CD4-positive, alpha-beta T cell treated with Interleukin-6 at 100 ng/mL for 8 hours (primary cell): ENCODE results near the gene DTX3.
A peak's percentile ranks its signal among the peaks of the same experiment; 100 is the strongest.
"Not testable (repeated sequence)": the region's sequence is repeated elsewhere in the genome, so short reads cannot be mapped to it uniquely, and the experiment has no call there.

ENCODE experiments used
- DNase-seq: peaks from one replicate; pipeline ENCODE4 v3.0.0-alpha.2; 2020; ENCODE audit warnings: mixed read lengths, low spot score

Gene DTX3

DNA sequence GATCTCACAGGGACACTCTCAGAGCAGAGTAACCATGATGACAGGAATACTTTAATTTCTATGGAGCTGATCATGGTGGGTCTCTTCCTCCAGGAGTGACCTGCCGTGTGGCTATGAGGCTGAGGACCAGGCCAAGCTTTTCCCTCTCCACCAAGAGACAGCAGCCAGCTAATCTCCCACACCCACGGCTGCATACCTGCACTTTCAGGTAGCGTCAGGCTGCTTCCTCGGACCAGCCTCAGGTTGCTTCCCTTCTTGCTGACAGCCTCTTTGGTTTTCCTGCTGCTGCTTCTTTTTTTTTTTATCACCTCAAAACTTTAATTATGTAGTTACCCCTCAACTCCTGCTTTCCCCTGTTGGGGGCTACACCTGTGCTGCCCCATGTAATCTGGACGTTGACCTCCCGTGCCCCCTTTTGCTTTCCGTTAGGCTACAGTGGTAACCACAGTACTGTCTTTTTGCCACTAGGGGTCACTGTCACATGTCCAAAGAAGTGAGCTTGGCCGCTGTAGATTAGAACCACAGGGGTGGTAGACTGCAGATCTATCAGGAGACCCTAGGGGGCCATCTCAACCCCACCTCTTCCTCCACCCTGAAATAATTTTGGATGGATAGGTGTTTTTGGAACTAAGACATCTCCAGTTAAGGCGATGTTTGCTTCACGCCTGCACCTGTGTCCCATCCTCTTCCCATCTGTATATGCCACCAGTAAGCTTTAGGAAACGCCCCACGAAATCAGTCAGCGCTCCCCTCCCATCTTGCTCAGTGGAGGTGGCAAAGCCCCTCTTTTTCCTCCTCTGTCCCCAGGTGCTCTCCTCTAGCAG lies 21.4 kb upstream of the DTX3 start:
- DNase-seq = peak; percentile 81

DNA sequence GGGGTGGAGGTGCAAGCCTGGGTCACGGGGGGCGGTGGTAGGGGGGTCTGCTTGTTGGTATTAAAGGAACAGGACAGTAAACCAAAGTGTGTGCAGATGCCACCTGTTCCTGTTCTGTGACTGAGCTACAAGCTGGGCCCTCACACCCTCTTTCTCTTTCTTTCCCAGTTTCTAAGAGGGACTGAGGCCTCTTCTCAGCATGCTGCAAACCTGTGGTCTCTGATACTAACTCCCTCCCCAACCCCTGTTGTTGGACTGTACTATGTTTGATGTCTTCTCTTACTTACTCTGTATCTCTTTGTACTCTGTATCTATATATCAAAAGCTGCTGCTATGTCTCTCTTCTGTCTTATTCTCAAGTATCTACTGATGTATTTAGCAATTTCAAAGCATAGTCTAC lies 20.6 kb upstream of the DTX3 start:
- no peak for DNase-seq

- DNase-seq = no peak
These were observed 19.9 kb upstream of the DTX3 start for GRCh38 chr12:57584690-57585089.

DNA sequence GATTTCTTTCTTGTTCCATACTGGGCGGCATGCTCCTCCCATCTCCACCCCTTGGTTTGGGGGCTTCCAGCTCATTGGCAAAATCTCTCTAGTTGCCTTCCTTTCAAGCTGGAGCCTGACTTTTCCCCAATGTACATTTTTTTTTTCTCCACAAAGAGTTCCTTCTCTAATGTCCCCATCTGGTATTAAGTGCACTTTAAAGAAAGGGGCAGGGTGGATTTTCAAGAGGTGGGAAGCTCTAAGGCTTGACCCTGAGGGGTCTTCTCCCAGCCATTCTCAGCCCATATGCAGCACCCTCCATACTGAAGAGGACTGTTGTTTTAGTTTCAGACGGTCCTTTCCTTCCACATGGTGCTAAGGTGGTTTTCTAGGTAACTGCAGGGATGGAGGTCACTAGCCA lies 19.5 kb upstream of the DTX3 start:
- DNase-seq = no peak

DNA sequence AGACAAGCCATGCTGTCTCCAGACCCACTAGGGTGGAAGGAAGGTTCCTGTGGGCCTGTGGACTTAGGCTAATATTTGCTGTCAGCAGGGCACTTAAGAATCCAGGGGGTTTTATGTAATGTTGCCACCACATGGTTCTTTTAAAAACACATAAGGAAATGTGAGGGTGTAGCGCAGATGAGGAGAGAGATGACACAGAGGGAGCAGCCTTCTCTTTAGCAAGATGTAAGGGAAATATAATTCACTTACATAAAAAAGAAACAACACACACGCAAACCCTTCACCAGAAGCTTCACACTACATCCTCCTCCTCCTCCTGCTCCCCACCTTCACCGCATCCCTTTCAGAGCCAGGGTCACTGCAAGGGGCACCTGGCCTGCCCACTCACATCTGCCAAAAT lies 18.5 kb upstream of the DTX3 start:
- no peak for DNase-seq

DNA sequence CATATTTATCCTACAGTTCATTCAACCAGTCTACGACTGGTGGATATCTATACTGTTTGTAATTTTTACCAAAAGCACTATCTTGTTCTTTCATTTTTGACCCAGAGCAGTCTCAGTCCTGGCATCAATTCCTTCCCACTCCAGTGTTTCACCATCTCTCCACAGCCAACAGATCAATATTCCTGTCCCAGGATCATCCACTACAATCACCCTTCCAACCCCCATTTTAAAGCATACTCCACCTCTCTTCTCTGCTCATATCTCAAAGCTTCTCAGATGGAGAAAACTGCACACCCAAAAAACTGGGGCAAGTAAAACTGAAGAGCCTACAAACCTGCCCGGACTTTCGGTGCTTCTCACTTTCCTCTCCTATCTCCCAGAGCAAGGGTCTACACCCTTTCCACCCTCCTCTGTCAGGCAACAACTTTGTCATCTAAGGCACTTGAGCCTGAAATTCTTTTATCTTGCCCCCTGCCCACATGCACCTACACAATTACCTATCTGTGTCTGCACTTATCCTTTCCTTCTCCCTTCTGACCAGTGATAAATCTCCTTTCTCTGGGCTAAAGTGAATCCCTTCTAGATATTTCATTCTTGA lies 17.7 kb upstream of the DTX3 start:
- no peak for DNase-seq

- not testable (repeated sequence) for DNase-seq
These were observed 15.5 kb upstream of the DTX3 start for GRCh38 chr12:57588951-57589610.

GRCh38 chr12:57590479-57590863 lies 14.2 kb upstream of the DTX3 start:
- DNase-seq = no peak

DNA sequence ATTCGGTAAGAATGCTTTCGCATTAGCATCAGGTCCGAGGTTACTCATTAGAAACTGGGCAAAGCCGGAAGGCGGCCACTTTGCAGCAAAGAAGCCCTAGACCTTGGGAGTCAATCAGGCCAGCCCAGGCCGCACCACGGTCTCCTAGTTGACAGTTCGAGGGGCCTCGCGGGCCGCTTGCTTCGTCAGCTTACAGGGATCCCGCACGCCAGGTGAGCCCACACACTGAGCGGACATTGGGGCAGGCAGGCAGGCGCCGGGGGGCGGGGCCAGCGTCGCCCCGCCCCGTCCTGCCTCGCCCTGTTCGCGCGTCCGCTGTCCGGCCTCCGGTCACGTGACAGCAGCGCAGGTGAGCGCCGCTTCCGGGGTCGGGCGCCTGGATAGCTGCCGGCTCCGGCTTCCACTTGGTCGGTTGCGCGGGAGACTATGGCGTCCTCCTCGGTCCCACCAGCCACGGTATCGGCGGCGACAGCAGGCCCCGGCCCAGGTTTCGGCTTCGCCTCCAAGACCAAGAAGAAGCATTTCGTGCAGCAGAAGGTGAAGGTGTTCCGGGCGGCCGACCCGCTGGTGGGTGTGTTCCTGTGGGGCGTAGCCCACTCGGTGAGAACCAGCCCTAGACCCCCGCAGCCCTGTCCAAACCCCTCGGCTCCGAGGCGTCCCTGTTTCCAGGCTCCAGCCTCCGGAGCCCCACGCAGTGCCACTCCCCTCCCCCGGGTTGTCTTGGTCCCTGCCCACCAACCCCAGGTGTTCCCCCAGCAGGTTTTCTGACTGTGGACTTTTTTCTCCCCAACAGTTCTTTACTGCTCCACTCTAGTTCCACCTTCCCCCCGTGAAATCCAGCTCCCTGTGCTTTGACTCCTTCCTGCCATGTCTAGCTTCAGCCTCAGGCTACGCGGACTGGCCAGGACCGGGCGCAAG lies 13.5 kb upstream of the DTX3 start, which contains the start of gene PIP4K2C:
Gene PIP4K2C, plus strand, starts transcription at position 329 of the 918 bp plus-strand sequence. Its CDS starts 98 bp downstream, at position 427.
- DNase-seq = peak; percentile 81

DNA sequence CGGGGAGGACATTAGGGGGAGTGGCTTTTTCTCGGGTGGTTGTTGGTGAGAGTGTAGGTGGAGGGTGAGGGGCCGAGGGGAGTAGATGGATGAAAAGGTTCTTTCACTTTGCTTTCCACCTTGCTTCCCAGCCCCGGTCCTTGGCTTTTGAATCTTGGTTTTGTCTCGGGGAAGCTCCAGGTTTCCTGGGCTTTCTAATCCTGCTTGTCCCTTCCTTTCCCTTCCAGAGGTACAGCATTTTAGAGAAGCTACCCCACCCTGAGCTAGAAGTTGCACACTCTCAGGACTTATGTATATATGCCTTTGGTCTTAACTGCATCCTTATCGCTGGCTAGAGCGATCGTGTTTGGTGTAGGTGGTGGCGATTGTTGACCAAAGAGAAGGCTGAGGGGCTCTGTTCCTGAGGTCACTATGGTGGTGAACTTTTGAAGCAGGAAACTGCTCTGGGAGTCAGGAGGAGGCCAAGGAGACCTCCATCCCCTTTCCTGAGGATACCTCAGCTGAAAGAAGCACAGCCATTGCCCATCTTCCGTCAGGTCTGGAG lies 12.8 kb upstream of the DTX3 start:
- no peak for DNase-seq

- no peak for DNase-seq
These were observed 12.0 kb upstream of the DTX3 start for GRCh38 chr12:57592551-57593165.

GRCh38 chr12:57593187-57593586 lies 11.4 kb upstream of the DTX3 start:
- no peak for DNase-seq

DNA sequence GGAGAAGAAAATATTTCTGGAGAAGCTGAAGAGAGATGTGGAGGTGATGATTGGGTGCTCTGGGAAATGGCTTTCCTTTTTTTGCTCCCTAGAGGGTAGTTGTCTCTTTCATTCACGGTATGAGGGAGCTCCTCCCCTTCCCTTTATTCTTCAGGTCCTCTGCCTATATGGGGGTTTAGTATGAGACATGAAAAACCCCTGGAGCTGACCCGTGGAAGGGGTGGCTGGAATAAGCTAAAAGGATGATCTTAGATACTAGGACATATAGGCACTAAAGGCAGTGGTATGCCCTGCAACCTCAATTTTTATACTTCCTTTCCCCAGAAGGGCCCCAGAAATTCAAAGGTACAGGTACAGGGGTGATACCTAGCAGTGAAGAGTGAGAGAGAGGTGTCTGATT lies 4.2 kb upstream of the DTX3 start:
- no peak for DNase-seq

DNA sequence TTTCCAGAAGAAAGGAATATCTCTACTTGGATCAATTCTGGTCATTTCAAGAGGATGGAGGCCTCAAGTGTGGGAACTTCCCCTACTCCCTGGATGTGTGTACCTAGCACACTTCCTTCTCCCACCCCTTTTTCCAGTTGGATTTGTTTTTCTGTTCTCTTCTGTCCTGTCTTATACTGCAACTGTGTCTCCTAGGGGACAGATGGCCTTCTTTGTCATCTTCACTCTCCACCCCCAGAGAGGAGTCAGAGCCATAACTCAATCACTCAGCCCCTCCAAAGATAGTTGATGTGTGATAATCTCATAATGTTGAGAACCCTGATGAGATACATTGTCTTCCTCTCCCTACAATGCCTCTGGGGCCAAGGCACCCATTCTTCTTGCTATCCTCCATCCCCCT lies 2.1 kb upstream of the DTX3 start:
- DNase-seq = no peak

DNA sequence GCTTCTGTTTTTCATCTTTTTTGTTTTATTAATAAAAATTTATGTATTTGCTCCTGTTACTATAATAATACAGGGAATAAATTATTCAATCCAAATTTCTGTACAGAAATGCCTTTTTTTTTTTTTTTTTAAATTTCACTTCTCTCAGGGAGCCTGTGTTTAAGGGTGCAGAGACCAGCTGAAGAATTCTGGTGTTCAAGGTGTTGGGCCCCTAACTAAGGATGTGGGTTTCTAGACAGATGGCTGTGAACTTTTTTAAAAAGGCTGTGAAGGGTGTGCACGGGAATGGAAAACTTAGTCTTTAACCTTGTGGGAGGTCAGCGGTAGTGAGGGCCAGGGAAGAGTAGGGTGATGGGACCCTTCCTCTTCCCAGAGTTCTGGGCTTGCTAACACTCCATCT lies 1.3 kb upstream of the DTX3 start:
- DNase-seq = no peak

GRCh38 chr12:57603815-57604453 lies 690 bp upstream of the DTX3 start:
- DNase-seq = no peak

DNA sequence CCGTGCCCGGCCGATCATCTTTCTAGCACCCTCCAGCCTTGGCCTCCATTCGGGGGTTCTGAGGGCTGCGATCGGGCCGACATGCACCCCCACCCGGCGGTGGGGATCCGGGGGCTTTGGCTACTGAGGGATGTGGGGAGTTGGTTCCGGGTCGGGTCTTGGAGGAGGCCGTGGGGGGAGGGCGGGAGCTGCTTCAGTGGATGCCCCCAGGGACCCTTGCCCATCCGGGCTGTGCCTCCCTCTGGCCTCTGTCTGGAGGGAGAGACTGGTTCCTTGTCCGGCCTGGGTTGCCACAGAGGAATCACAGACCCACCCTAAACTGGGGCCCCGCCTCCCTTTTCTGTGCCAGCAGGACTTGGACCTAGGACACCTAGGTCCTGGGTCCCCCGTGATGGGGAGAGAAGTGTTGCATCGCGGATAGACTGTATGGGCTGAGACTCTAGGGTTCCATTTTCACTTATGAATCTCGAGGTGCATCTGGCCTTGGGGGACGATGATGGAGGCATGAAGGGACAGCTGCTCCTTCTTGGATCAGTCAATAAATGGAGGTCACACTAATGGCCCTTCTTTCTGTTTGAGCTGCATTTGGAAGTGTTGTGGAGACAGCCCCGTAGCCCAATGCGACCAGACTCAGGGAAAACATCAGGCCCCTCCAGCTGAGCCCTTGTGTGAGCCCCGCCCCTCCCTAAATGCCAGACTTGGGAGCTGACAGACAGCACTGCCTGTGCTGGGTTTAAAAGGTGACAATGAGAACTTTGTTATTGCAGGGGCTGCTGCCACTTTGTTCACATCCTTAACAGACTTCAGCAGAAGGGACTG lies 577 bp downstream of the DTX3 start:
- no peak for DNase-seq

DNA sequence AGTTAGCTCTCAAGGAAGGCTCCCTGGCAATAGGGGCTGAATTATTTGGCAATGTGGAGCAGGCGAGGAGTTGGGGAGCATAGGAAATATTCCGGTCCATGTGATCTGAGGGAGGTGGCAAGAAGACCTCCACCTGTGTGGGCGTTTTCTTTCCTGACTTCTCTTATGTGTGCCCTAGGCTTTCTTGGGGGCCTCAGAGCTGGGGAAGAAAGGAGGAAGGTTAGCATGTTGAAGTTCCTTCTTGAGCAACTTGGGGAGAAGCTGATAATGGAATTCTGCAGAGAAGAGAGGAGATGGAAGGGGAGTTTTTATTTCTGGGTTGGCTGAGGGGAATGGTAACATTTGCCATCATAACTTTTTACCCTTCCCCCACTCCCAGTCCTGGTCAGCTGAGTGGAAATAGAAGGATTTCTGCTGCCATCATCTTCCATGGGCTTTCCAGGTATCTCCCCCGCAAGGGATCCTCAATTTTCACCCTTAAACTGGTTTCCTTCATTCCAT lies 1.2 kb downstream of the DTX3 start:
- no peak for DNase-seq

DNA sequence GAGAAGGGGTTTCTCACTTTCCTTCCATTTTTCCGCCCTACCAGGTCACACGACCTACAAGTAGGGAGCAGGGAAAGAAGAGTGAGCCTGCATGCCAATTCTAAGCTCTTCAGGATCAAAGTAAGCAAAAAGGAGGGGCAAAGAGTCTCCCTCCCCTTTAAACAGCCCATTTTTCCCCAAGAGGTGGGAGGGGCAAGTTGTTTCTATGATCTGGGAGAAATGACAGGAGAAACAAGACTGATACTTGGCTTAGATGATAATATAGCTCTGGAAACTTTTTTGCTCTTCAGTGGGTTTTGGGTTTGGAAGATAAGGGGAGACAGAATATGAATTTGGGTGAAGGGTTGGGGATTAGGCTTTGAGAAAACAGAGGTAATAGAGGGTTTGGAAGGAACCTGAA lies 1.8 kb downstream of the DTX3 start:
- no peak for DNase-seq

- DNase-seq = no peak
These were observed 2.2 kb downstream of the DTX3 start for GRCh38 chr12:57606821-57607220.
